HEK293 (cell line): ENCODE data around the gene TBCEL.
A peak's percentile ranks its signal among the peaks of the same experiment; 100 is the strongest.

Experiments
- CTCF ChIA-PET: fragments of 350-600 bp; formaldehyde crosslinking; extraction: SDS; loops from one replicate; lab custom pipeline; 2021; ENCODE audit warnings: antibody characterized with exemption; lab: Yijun Ruan, JAX
- POLR2A ChIA-PET: fragments of 300-600 bp; formaldehyde crosslinking; extraction: SDS; loops from one replicate; lab custom pipeline; 2020; ENCODE audit warnings: antibody characterized with exemption, inconsistent platforms; lab: Yijun Ruan, JAX
- H3K27ac ChIP-seq: fragments of 200-500 bp; sonication (Bioruptor generic); 2 replicates; pipeline ENCODE4 v1.5.1; 2014; ENCODE audit warnings: low read depth, low read length, control low read depth, inconsistent platforms; ENCODE audit errors: extremely low read depth
- H3K36me3 ChIP-seq, 2 experiments: fragments of 200-500 bp in 1 of 2; sonication (Bioruptor generic) in 1 of 2; 1 replicate in 1 of 2; 2 replicates in 1 of 2; pipeline ENCODE4 v1.5.1; 2014 to 2017; ENCODE audit warnings: inconsistent platforms in 2 of 2, low read length in 2 of 2; ENCODE audit not compliant: control insufficient read depth in 2 of 2, insufficient read depth in 1 of 2
- H3K4me1 ChIP-seq: fragments of 200-500 bp; sonication (Bioruptor generic); 2 replicates; pipeline ENCODE4 v1.5.1; 2014; ENCODE audit warnings: mild to moderate bottlenecking, low read length, inconsistent platforms; ENCODE audit not compliant: control insufficient read depth, insufficient read depth
- H3K4me3 ChIP-seq: 2 replicates; pipeline ENCODE4 v1.5.1; 2011; ENCODE audit warnings: low read depth, mild to moderate bottlenecking, control low read depth, low read length, moderate library complexity
- H3K9me3 ChIP-seq: fragments of 200-500 bp; sonication (Bioruptor generic); 2 replicates; pipeline ENCODE4 v1.5.1; 2014; ENCODE audit warnings: low read depth, low read length, inconsistent platforms; ENCODE audit not compliant: control insufficient read depth, insufficient read depth
- BCL11A ChIP-seq: fragments of 450-650 bp; formaldehyde crosslinking; IDR thresholded peaks from 2 replicates; pipeline ENCODE4 v1.5.1; 2016; ENCODE audit warnings: low read depth, missing biosample characterization, missing genetic modification characterization
- BCL6B ChIP-seq: fragments of 450-650 bp; formaldehyde crosslinking; IDR thresholded peaks from 2 replicates; pipeline ENCODE4 v1.5.1; 2017; ENCODE audit warnings: missing biosample characterization, missing genetic modification characterization
- EGR2 ChIP-seq: fragments of 450-650 bp; formaldehyde crosslinking; IDR thresholded peaks from 2 replicates; pipeline ENCODE4 v1.5.1; 2016; ENCODE audit warnings: low read depth, missing biosample characterization, missing genetic modification characterization
- KLF1 ChIP-seq: fragments of 450-650 bp; formaldehyde crosslinking; IDR thresholded peaks from 2 replicates; pipeline ENCODE4 v1.5.1; 2016; ENCODE audit warnings: missing biosample characterization, missing genetic modification characterization
- PBX3 ChIP-seq: sonication (generic); formaldehyde crosslinking; IDR thresholded peaks from 2 replicates; pipeline ENCODE4 v1.8.1; 2022; ENCODE audit warnings: mild to moderate bottlenecking, moderate library complexity, missing genetic modification reagents
- ZBTB11 ChIP-seq: fragments of 450-650 bp; formaldehyde crosslinking; conservative IDR thresholded peaks from 2 replicates; pipeline ENCODE4 v1.5.1; 2016; ENCODE audit warnings: low read depth, missing biosample characterization, missing genetic modification characterization
- ZFHX2 ChIP-seq: fragments of 450-650 bp; formaldehyde crosslinking; conservative IDR thresholded peaks from 2 replicates; pipeline ENCODE4 v1.5.1; 2016; ENCODE audit warnings: missing biosample characterization, missing genetic modification characterization
- ZNF169 ChIP-seq: fragments of 450-650 bp; formaldehyde crosslinking; IDR thresholded peaks from 2 replicates; pipeline ENCODE4 v1.5.1; 2016; ENCODE audit warnings: missing biosample characterization, missing genetic modification characterization
- ZNF184 ChIP-seq: fragments of 450-650 bp; IDR thresholded peaks from 2 replicates; pipeline ENCODE4 v1.5.1; 2018; ENCODE audit warnings: missing biosample characterization, mild to moderate bottlenecking, missing genetic modification characterization
- ZNF211 ChIP-seq: fragments of 450-650 bp; formaldehyde crosslinking; IDR thresholded peaks from 2 replicates; pipeline ENCODE4 v1.5.1; 2016; ENCODE audit warnings: low read depth, missing biosample characterization, missing genetic modification characterization
- ZNF214 ChIP-seq: fragments of 450-650 bp; formaldehyde crosslinking; IDR thresholded peaks from 2 replicates; pipeline ENCODE4 v1.5.1; 2017; ENCODE audit warnings: missing biosample characterization, mild to moderate bottlenecking, missing genetic modification characterization, borderline replicate concordance
- ZNF416 ChIP-seq: fragments of 450-650 bp; formaldehyde crosslinking; IDR thresholded peaks from 2 replicates; pipeline ENCODE4 v1.5.1; 2016; ENCODE audit warnings: missing biosample characterization, missing genetic modification characterization
- ZNF426 ChIP-seq: fragments of 450-650 bp; formaldehyde crosslinking; IDR thresholded peaks from 2 replicates; pipeline ENCODE4 v1.5.1; 2017; ENCODE audit warnings: missing biosample characterization, missing genetic modification characterization, mild to moderate bottlenecking, inconsistent platforms, moderate library complexity
- ZNF488 ChIP-seq: fragments of 450-650 bp; formaldehyde crosslinking; IDR thresholded peaks from 2 replicates; pipeline ENCODE4 v1.5.1; 2016; ENCODE audit warnings: missing biosample characterization, missing genetic modification characterization
- ZNF610 ChIP-seq: fragments of 450-650 bp; formaldehyde crosslinking; IDR thresholded peaks from 2 replicates; pipeline ENCODE4 v1.5.1; 2016; ENCODE audit warnings: missing biosample characterization, missing genetic modification characterization, borderline replicate concordance
- ZNF626 ChIP-seq: fragments of 450-650 bp; sonication (Bioruptor Pico); formaldehyde crosslinking; IDR thresholded peaks from 2 replicates; pipeline ENCODE4 v1.5.1; 2018; ENCODE audit warnings: missing biosample characterization, missing genetic modification characterization, inconsistent platforms
- ZSCAN16 ChIP-seq: fragments of 450-650 bp; formaldehyde crosslinking; IDR thresholded peaks from 2 replicates; pipeline ENCODE4 v1.5.1; 2016; ENCODE audit warnings: missing biosample characterization, missing genetic modification characterization
- ZSCAN18 ChIP-seq: fragments of 450-650 bp; formaldehyde crosslinking; IDR thresholded peaks from 2 replicates; pipeline ENCODE4 v1.5.1; 2016; ENCODE audit warnings: missing biosample characterization, missing genetic modification characterization

Gene TBCEL

GRCh38 chr11:120991830-120992686 lies 31.8 kb upstream of the TBCEL start (continued):
- no peak for TF ChIP-seq ZNF169 (tag by site-specific recombination)
- TF ChIP-seq ZNF610 (tag by site-specific recombination): no peak
- peak; percentile 94; the same call in 1 of the 2 replicates for TF ChIP-seq EGR2 (tag by site-specific recombination)
- TF ChIP-seq ZBTB11 (tag by site-specific recombination): no peak
- TF ChIP-seq ZFHX2 (tag by site-specific recombination): peak; percentile 93
- TF ChIP-seq ZSCAN16: no peak
- no peak for TF ChIP-seq ZNF488 (tag by site-specific recombination)

- ChIA-PET CTCF (interaction anchor here (0.7 kb wide), 1 partner anchor 316 kb away, joined by 3 read pairs; no protein-coding TSS in a partner anchor), POLR2A (no interaction called here)
- no peaks in the 10 kb centered on the region for H3K36me3 ChIP-seq
- H3K4me3 ChIP-seq: no peak overlapping the region
- no peak overlapping the region for H3K27ac ChIP-seq
- H3K9me3 ChIP-seq: no peaks in the 10 kb centered on the region
- H3K4me1 ChIP-seq: no peaks in the 10 kb centered on the region
- TF ChIP-seq BCL11A (tag by site-specific recombination) (no peak), KLF1 (tag by site-specific recombination) (no peak), ZNF214 (no peak), BCL6B (no peak), ZSCAN18 (tag by site-specific recombination) (no peak), ZNF184 (tag by site-specific recombination) (no peak), ZNF416 (tag by site-specific recombination) (no peak), PBX3 (no peak), ZNF626 (tag by site-specific recombination) (no peak), ZNF211 (tag by site-specific recombination) (no peak), ZNF426 (tag by site-specific recombination) (no peak)
Observed at GRCh38 chr11:120994091-120994859, 29.6 kb upstream of the TBCEL start.
